ENCODE measurements around the gene MED15. TPM values are rescaled to one million over a fixed set of nuclear protein-coding genes. Genes with fewer than 3 reads are reported as not detected.

The MED15 gene
- total and polyA plus RNA-seq, 2 experiments from 2014 or later, result 29.2 to 43.5 TPM

DNA sequence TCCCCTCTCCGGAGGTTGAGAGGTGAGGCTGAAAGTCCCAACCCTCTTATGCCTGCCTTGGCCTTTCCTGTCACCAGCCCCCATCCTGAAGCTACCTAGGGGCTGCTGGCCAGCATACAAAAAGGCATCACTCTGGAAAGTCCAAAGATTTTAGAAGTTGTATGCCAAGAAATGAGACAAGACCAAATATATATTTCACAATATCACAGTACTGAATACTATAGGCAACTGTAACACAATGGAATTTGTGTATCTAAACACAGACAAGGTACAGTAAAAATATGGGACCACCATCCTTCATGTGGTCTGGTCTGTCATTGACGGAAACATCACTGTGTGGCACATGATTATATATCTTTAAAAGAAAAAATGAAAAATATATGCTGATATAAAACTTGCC is 16.1 kb upstream of the MED15 start:
- no peak overlapping the region for H3K4me3 Mint-ChIP-seq
- H3K79me2 ChIP-seq (replicated peaks; ENCODE audit: insufficient read depth), result 0 out of 2 replicates have a peak, but pooled peaks cover 7% of the 10 kb centered on the region
- no peak for DNase-seq (ENCODE audit: low spot score)
- H4K20me1 ChIP-seq (replicated peaks; ENCODE audit: insufficient read depth), result peaks cover 3% of the 10 kb centered on the region
- H3K4me1 ChIP-seq (ENCODE audit: insufficient read depth), result peaks cover 5% of the 10 kb centered on the region
- H3K27me3 ChIP-seq (ENCODE audit: insufficient read depth), result peaks cover 23% of the 10 kb centered on the region
- no peaks in the 10 kb centered on the region for H3K36me3 Mint-ChIP-seq (ENCODE audit: low read depth)
- H3K27ac Mint-ChIP-seq, result no peak overlapping the region
- H3K4me1 Mint-ChIP-seq, result peaks cover 10% of the 10 kb centered on the region
- no peak overlapping the region for H3K4me2 ChIP-seq
- no peak for ATAC-seq
- H3F3A ChIP-seq (replicated peaks; ENCODE audit: low read depth), result 0 out of 2 replicates have a peak, but pooled peaks cover 4% of the 10 kb centered on the region
- no peak overlapping the region for H3K4me3 ChIP-seq
- no peaks in the 10 kb centered on the region for H3K9me3 Mint-ChIP-seq
- no peak overlapping the region for H3K27ac ChIP-seq (ENCODE audit: low read depth)
- no peak overlapping the region for H2AFZ ChIP-seq
- H3K36me3 ChIP-seq (ENCODE audit: insufficient read depth), result no peaks in the 10 kb centered on the region
- no peaks in the 10 kb centered on the region for H3K9me2 ChIP-seq (ENCODE audit: insufficient read depth)
- peaks cover 28% of the 10 kb centered on the region for H3K27me3 Mint-ChIP-seq (ENCODE audit: insufficient read depth, low read depth, poor library complexity)
- TF ChIP-seq, protein P1, sequence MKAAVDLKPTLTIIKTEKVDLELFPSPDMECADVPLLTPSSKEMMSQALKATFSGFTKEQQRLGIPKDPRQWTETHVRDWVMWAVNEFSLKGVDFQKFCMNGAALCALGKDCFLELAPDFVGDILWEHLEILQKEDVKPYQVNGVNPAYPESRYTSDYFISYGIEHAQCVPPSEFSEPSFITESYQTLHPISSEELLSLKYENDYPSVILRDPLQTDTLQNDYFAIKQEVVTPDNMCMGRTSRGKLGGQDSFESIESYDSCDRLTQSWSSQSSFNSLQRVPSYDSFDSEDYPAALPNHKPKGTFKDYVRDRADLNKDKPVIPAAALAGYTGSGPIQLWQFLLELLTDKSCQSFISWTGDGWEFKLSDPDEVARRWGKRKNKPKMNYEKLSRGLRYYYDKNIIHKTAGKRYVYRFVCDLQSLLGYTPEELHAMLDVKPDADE (IDR thresholded peaks at IDR 0.05), result no peak
- TF ChIP-seq ZNF331 (CRISPR knock-in tag; IDR thresholded peaks at IDR 0.05; ENCODE audit: low read depth), result no peak
- no peak for TF ChIP-seq STAT1 (IDR thresholded peaks at IDR 0.05; ENCODE audit: unreplicated experiment)
- TF ChIP-seq CREB1 (CRISPR knock-in tag; IDR thresholded peaks at IDR 0.05; ENCODE audit: low read depth), result no peak
- TF ChIP-seq POLR2AphosphoS5 (IDR thresholded peaks at IDR 0.05; ENCODE audit: low read depth), result no peak
- TF ChIP-seq, protein P2, sequence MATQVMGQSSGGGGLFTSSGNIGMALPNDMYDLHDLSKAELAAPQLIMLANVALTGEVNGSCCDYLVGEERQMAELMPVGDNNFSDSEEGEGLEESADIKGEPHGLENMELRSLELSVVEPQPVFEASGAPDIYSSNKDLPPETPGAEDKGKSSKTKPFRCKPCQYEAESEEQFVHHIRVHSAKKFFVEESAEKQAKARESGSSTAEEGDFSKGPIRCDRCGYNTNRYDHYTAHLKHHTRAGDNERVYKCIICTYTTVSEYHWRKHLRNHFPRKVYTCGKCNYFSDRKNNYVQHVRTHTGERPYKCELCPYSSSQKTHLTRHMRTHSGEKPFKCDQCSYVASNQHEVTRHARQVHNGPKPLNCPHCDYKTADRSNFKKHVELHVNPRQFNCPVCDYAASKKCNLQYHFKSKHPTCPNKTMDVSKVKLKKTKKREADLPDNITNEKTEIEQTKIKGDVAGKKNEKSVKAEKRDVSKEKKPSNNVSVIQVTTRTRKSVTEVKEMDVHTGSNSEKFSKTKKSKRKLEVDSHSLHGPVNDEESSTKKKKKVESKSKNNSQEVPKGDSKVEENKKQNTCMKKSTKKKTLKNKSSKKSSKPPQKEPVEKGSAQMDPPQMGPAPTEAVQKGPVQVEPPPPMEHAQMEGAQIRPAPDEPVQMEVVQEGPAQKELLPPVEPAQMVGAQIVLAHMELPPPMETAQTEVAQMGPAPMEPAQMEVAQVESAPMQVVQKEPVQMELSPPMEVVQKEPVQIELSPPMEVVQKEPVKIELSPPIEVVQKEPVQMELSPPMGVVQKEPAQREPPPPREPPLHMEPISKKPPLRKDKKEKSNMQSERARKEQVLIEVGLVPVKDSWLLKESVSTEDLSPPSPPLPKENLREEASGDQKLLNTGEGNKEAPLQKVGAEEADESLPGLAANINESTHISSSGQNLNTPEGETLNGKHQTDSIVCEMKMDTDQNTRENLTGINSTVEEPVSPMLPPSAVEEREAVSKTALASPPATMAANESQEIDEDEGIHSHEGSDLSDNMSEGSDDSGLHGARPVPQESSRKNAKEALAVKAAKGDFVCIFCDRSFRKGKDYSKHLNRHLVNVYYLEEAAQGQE (IDR thresholded peaks at IDR 0.05; ENCODE audit: unreplicated experiment), result no peak
- no peak for TF ChIP-seq JUNB (IDR thresholded peaks at IDR 0.05; ENCODE audit: unreplicated experiment)

DNA sequence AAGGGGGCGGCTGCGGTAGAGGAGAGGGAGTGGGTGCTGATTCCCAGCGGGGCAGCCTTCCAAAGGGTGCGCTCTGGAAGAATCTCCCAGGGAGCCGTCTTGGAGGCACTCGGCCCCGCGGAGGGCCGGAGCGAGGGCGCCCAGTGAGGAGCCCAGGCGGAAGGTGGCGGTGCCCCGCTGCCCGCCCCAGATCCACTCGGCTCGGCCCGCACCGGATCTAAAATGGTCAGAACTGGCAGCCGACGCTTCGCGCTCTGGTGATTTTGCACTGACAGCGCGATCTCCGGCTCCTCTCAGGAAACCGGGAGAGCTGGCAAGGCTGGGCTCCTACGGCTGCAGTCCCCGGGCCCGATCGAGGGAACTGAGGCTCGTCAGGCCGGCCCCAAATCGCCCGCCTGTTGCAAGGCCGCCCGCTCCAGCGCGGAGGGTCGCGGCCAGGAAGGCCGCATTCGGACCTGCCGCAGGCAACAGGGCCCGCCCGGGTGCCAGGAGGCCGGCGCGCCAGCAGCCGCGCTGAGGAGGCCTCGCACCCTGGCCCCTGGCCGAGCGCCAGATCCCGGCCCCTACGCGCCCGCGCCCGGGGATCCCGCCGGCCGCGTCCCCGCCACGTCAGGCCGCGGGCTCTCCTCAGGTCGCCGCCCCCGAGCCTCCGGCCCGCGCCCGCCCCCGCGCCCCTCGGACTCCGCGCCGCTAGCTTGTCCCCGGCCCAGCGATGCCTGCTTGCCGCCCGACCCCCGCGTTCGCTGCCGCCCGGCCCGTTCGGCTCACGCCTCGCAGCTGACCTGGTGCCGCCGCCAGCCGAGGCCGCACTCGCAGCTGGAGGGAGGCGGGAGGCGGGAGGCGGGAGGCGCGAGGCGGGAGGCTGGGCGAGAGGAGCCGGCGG is 12.2 kb upstream of the MED15 start, which contains the start of gene KLHL22:
KLHL22 (minus strand) TSS at position 818 of the 883 bp plus-strand sequence. CDS start 6,584 bp downstream, outside the sequence.
- H3K27ac Mint-ChIP-seq, result peak within 1 kb of the TSS; percentile 85
- H3K4me3 Mint-ChIP-seq, result peak within 1 kb of the TSS; percentile 94
- H3K36me3 ChIP-seq (ENCODE audit: insufficient read depth), result no peaks in the 10 kb centered on the region
- H3F3A ChIP-seq (replicated peaks; ENCODE audit: low read depth), result 0 out of 2 replicates have a peak, but pooled peaks cover 4% of the 10 kb centered on the region
- H3K9me2 ChIP-seq (ENCODE audit: insufficient read depth), result no peaks in the 10 kb centered on the region
- H3K4me1 Mint-ChIP-seq, result peaks cover 14% of the 10 kb centered on the region
- H3K79me2 ChIP-seq (replicated peaks; ENCODE audit: insufficient read depth), result 0 out of 2 replicates have a peak, but pooled peaks cover 7% of the 10 kb centered on the region
- peaks cover 4% of the 10 kb centered on the region; the same call in 2 of the 3 replicates for H3K36me3 Mint-ChIP-seq (ENCODE audit: low read depth)
- peaks cover 23% of the 10 kb centered on the region for H3K27me3 ChIP-seq (ENCODE audit: insufficient read depth)
- no peaks in the 10 kb centered on the region; the same call in none of the 2 replicates for H4K20me1 ChIP-seq (replicated peaks; ENCODE audit: insufficient read depth)
- peak within 1 kb of the TSS; percentile 90 for H2AFZ ChIP-seq
- peak within 1 kb of the TSS; percentile 90 for H3K4me2 ChIP-seq
- peaks cover 27% of the 10 kb centered on the region for H3K27me3 Mint-ChIP-seq (ENCODE audit: insufficient read depth, low read depth, poor library complexity)
- H3K4me1 ChIP-seq (ENCODE audit: insufficient read depth), result peaks cover 11% of the 10 kb centered on the region
- peak; percentile 57 for DNase-seq (ENCODE audit: low spot score)
- peak; percentile 47 for TF ChIP-seq POLR2AphosphoS5 (IDR thresholded peaks at IDR 0.05; ENCODE audit: low read depth)
- TF ChIP-seq EZH2phosphoT487 (IDR thresholded peaks at IDR 0.05; ENCODE audit: unreplicated experiment), result no peak
- peak within 1 kb of the TSS; percentile 69 for H3K4me3 ChIP-seq
- H3K27ac ChIP-seq (ENCODE audit: low read depth), result peak within 1 kb of the TSS; percentile 71; the same call in 1 of the 2 replicates
- no peaks in the 10 kb centered on the region for H3K9me3 Mint-ChIP-seq
- ATAC-seq, result peak; percentile 31
